Panc1 (cell line): ENCODE data around the gene TEX12. TPM values are rescaled to one million over a fixed set of nuclear protein-coding genes. Genes with fewer than 3 reads are reported as not detected.

Experiments
- ATAC-seq: fragments of 200-7000 bp; cut with Tn5 transposase; 2 replicates; pipeline ENCODE4 v1.9.1; 2020; ENCODE audit warnings: mild to moderate bottlenecking, moderate library complexity
- BruUV-seq: library from RNA; stranded (reverse); fragments of 400-500 nt; replicated peaks from 2 replicates; lab custom pipeline; 2021; lab: Mats Ljungman, UMichigan
- CTCF ChIA-PET: fragments of 300-600 bp; sonication (Branson Sonifier 250); formaldehyde crosslinking; loops from one replicate; lab custom pipeline; 2022; ENCODE audit warnings: antibody characterized with exemption; lab: Charles Lee
- POLR2A ChIA-PET: fragments of 300-600 bp; sonication (Branson Sonifier 250); formaldehyde crosslinking; loops from one replicate; lab custom pipeline; 2022; ENCODE audit warnings: antibody characterized with exemption; lab: Charles Lee
- DNase-seq: peaks from one replicate; pipeline ENCODE4 v3.0.0-alpha.2; 2010; ENCODE audit warnings: low read depth, low spot score
- H3K27ac ChIP-seq: 2 replicates; pipeline ENCODE4 v1.5.1; 2011; ENCODE audit warnings: mild to moderate bottlenecking, low read length, inconsistent platforms
- H3K27me3 ChIP-seq: fragments of 200-500 bp; sonication (Bioruptor generic); 2 replicates; pipeline ENCODE4 v1.6.0; 2014; ENCODE audit warnings: low read length, inconsistent platforms; ENCODE audit not compliant: control insufficient read depth, insufficient read depth
- H3K36me3 ChIP-seq: fragments of 200-500 bp; sonication (Bioruptor generic); 2 replicates; pipeline ENCODE4 v1.5.1; 2014; ENCODE audit warnings: inconsistent platforms, mild to moderate bottlenecking, low read length, moderate library complexity; ENCODE audit not compliant: control insufficient read depth, insufficient read depth
- H3K4me1 ChIP-seq: 2 replicates; pipeline ENCODE4 v1.5.1; 2011; ENCODE audit warnings: inconsistent platforms, mild to moderate bottlenecking, low read length, moderate library complexity; ENCODE audit not compliant: control insufficient read depth, insufficient read depth
- H3K4me3 ChIP-seq, 2 experiments: 2 replicates each; pipeline ENCODE4 v1.5.1; 2011 to 2012; ENCODE audit warnings: low read depth in 2 of 2, low read length in 2 of 2, mild to moderate bottlenecking in 2 of 2, inconsistent platforms in 1 of 2, moderate library complexity in 1 of 2
- H3K9me3 ChIP-seq: fragments of 200-500 bp; sonication (Bioruptor generic); 2 replicates; pipeline ENCODE4 v1.5.1; 2014; ENCODE audit warnings: low read depth, mild to moderate bottlenecking, inconsistent platforms, low read length, moderate library complexity; ENCODE audit not compliant: control insufficient read depth, insufficient read depth
- POLR2AphosphoS5 ChIP-seq: IDR thresholded peaks from 2 replicates; pipeline ENCODE4 v1.6.1; 2012; ENCODE audit warnings: mild to moderate bottlenecking, low read depth, low read length, moderate library complexity
- SIN3A ChIP-seq: IDR thresholded peaks from 2 replicates; pipeline ENCODE4 v1.6.1; 2012; ENCODE audit warnings: low read depth, mild to moderate bottlenecking, low read length, moderate library complexity, borderline replicate concordance; ENCODE audit not compliant: insufficient read depth
- TCF7L2 ChIP-seq: IDR thresholded peaks from 2 replicates; pipeline ENCODE4 v1.6.1; 2011; ENCODE audit warnings: mild to moderate bottlenecking, low read depth, low read length, inconsistent platforms
- in situ Hi-C: cut with HindIII; loops from 2 replicates; pipeline ENCODE4 v1.10.0; 2016; ENCODE audit warnings: low sequenced_read_pairs, low pct_unique_long_range_greater_than_20kb
- intact Hi-C: fragments of 100-400 bp; cut with micrococcal nuclease; formaldehyde crosslinking; loops from one replicate; pipeline ENCODE4 v1.10.0; 2022; ENCODE audit not compliant: unreplicated experiment
- total RNA-seq: library from RNA; stranded (reverse); gene quantifications from one replicate; pipeline ENCODE4 v1.2.1, GENCODE V29; 2021; ENCODE audit not compliant: unreplicated experiment
- TF ChIP-seq, protein P1 (sequence below), 2 experiments: IDR thresholded peaks; 2 replicates each; pipeline ENCODE4 v1.6.1; 2011 to 2012; ENCODE audit warnings: low read depth in 2 of 2, control low read depth in 1 of 2, low read length in 1 of 2, mild to moderate bottlenecking in 1 of 2, moderate library complexity in 1 of 2; ENCODE audit not compliant: insufficient read depth in 1 of 2
- TF ChIP-seq, protein P2 (sequence below): fragments of 450-650 bp; IDR thresholded peaks from 2 replicates; pipeline ENCODE4 v1.5.1; 2017; ENCODE audit warnings: mild to moderate bottlenecking

Gene TEX12
- total RNA-seq, 1 experiment from 2014 or later, result 0.23 TPM

DNA sequence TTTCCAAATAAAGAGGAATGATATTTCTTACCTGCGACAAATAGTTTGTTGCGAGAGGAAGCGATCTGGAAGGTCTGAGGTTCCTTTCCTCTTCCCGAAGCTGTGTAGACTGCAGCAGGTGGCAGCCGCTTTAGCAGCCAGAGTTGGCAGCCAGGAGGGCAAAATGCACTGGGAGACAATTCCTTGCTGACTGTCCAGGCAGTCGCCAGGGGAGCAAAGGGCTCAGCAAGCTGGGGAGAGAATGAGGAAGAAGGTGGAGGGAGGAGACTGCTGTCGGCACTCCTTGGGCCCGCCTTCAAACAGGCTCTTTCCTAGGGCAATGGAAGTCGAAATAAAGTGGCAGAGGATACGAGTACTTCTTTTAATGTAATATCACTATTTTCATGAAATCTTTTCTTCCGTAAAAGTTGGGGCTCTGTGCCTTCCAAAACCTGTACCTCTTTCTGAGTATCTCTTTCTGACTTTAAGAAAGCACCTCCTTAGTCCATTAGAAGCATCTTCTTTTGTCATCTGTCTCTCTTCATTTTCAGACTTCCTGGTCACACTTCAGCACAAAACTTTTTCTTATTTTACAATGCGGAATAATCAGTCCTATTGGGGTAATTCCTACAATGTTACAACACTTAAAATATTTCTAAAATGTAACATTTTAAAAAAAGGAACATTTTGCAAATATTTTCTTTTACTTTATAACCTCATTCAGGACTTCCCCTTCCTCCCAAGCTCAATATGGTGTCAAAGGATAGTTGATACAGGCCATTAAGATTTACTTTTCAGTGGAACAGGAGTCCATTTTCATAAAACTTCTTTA lies 3.1 kb upstream of the TEX12 start, which contains the start of gene IL18:
Gene IL18 (minus strand): TSS at position 220 of the 811 bp plus-strand sequence. CDS start 9,041 bp downstream, outside the sequence.
- ChIA-PET POLR2A (interaction anchor here (0.5 kb wide), 1 partner anchor 237 kb away, joined by 3 read pairs; no protein-coding TSS in a partner anchor), CTCF (no interaction called here)
- Histone ChIP-seq H3K36me3 (no peaks in the 10 kb centered on the region), H3K4me1 (peaks cover 41% of the 10 kb centered on the region), H3K4me3 (peak within 1 kb of the TSS; percentile 49 to 77), H3K9me3 (no peaks in the 10 kb centered on the region), H3K27ac (peak within 1 kb of the TSS; percentile 79), H3K27me3 (no peaks in the 10 kb centered on the region)
- in situ Hi-C loops, result no loop called here
- peak; percentile 78 for DNase-seq
- intact Hi-C loops, result loop anchor here (5.0 kb wide), 1 partner anchor 47 kb away; no protein-coding TSS in a partner anchor
- no TSS peak for BruUV-seq
- peak; percentile 69 for TF ChIP-seq POLR2AphosphoS5
- TF ChIP-seq, protein P1, sequence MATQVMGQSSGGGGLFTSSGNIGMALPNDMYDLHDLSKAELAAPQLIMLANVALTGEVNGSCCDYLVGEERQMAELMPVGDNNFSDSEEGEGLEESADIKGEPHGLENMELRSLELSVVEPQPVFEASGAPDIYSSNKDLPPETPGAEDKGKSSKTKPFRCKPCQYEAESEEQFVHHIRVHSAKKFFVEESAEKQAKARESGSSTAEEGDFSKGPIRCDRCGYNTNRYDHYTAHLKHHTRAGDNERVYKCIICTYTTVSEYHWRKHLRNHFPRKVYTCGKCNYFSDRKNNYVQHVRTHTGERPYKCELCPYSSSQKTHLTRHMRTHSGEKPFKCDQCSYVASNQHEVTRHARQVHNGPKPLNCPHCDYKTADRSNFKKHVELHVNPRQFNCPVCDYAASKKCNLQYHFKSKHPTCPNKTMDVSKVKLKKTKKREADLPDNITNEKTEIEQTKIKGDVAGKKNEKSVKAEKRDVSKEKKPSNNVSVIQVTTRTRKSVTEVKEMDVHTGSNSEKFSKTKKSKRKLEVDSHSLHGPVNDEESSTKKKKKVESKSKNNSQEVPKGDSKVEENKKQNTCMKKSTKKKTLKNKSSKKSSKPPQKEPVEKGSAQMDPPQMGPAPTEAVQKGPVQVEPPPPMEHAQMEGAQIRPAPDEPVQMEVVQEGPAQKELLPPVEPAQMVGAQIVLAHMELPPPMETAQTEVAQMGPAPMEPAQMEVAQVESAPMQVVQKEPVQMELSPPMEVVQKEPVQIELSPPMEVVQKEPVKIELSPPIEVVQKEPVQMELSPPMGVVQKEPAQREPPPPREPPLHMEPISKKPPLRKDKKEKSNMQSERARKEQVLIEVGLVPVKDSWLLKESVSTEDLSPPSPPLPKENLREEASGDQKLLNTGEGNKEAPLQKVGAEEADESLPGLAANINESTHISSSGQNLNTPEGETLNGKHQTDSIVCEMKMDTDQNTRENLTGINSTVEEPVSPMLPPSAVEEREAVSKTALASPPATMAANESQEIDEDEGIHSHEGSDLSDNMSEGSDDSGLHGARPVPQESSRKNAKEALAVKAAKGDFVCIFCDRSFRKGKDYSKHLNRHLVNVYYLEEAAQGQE (IDR thresholded peaks at IDR 0.05; ENCODE audit: insufficient read depth in 1 of 2, low read depth in 2 of 2, low read length in 1 of 2), result no peak
- ATAC-seq, result peak; percentile 96

DNA sequence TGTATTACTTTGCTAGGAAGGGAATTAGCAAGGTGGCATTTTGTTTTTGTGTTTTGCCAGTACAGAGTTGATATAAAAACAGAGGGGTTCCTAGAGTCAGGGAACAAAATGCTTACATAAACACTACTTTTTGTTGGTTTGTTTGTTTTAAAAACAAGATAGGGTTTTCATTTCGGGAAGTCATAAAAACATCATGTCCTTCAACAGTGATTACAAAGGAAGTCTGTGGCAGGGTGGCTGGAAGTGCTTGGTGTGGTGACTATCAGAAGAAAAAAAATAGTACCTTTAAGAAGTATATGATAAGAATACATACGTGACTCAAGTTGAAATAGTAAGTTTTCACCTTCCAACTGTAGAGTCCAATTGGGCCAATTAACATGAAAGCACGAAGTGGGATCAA lies 2.1 kb upstream of the TEX12 start:
- Histone ChIP-seq H3K4me3 (no peak overlapping the region), H3K9me3 (no peaks in the 10 kb centered on the region), H3K27ac (peak overlapping the region; percentile 79; the same call in 1 of the 2 replicates), H3K27me3 (no peaks in the 10 kb centered on the region), H3K4me1 (peaks cover 34% of the 10 kb centered on the region), H3K36me3 (no peaks in the 10 kb centered on the region)
- DNase-seq (no peak), ATAC-seq (no peak)
- in situ Hi-C loops (no loop called here), intact Hi-C loops (no loop called here)
- POLR2A ChIA-PET, result no interaction called here
- CTCF ChIA-PET, result no interaction called here
- no peak for TF ChIP-seq POLR2AphosphoS5
- BruUV-seq, result no TSS peak

DNA sequence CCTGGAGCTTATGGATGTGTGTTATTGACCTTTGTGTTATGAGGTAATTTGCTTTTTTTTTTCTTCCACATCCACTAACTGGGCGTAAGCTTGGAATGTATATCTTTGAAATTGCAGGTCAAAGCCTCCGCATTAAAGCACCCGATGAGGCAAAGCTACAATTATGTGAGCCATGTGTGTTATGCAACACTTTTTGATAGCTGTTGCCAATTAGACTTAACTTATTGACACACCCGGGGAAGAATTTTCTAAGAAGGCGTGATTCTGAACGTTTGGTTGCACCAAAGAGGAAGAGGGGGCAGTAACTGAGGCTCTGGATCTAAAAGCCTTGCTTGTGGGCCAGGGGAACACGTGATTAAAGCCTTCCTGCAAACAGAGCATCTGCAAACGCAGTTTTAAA lies 610 bp upstream of the TEX12 start:
- in situ Hi-C loops (no loop called here), intact Hi-C loops (no loop called here)
- H3K27ac ChIP-seq, result no peak overlapping the region; the same call in 1 of the 2 replicates
- CTCF ChIA-PET, result no interaction called here
- no peak overlapping the region for H3K4me3 ChIP-seq
- H3K4me1 ChIP-seq, result peaks cover 25% of the 10 kb centered on the region
- no peak for DNase-seq
- H3K36me3 ChIP-seq, result no peaks in the 10 kb centered on the region
- POLR2A ChIA-PET, result interaction anchor here (0.7 kb wide), 1 partner anchor 34 kb away, joined by 4 read pairs; no protein-coding TSS in a partner anchor
- TF ChIP-seq SIN3A, result no peak
- TF ChIP-seq, protein P1 (IDR thresholded peaks at IDR 0.05; ENCODE audit: insufficient read depth in 1 of 2, low read depth in 2 of 2, low read length in 1 of 2), result no peak
- no peak for TF ChIP-seq POLR2AphosphoS5
- TF ChIP-seq TCF7L2, result no peak
- TF ChIP-seq, protein P2, sequence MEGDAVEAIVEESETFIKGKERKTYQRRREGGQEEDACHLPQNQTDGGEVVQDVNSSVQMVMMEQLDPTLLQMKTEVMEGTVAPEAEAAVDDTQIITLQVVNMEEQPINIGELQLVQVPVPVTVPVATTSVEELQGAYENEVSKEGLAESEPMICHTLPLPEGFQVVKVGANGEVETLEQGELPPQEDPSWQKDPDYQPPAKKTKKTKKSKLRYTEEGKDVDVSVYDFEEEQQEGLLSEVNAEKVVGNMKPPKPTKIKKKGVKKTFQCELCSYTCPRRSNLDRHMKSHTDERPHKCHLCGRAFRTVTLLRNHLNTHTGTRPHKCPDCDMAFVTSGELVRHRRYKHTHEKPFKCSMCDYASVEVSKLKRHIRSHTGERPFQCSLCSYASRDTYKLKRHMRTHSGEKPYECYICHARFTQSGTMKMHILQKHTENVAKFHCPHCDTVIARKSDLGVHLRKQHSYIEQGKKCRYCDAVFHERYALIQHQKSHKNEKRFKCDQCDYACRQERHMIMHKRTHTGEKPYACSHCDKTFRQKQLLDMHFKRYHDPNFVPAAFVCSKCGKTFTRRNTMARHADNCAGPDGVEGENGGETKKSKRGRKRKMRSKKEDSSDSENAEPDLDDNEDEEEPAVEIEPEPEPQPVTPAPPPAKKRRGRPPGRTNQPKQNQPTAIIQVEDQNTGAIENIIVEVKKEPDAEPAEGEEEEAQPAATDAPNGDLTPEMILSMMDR, result no peak
- no peaks in the 10 kb centered on the region for H3K27me3 ChIP-seq
- ATAC-seq, result no peak
- H3K9me3 ChIP-seq, result no peaks in the 10 kb centered on the region
- BruUV-seq, result no TSS peak
